ENCODE data around the gene SLC26A2. TPM values are rescaled to one million over a fixed set of nuclear protein-coding genes. Genes with fewer than 3 reads are reported as not detected.

SLC26A2 gene
- polyA plus RNA-seq, 1 experiment, result 9.7 TPM

- Histone ChIP-seq H3K27ac (ENCODE audit: low read depth, low read length) (no peak overlapping the region), H3K4me3 (ENCODE audit: low read depth, low read length) (no peak overlapping the region), H3K27me3 (ENCODE audit: control insufficient read depth, insufficient read depth, low read length) (no peaks in the 10 kb centered on the region), H3K9me3 (ENCODE audit: control insufficient read depth, insufficient read depth, low read length) (peaks cover 14% of the 10 kb centered on the region)
- DNase-seq (ENCODE audit: low read depth, low spot score), result no peak
- ChIA-PET POLR2A (interaction anchor here (0.7 kb wide), 1 partner anchor 165 kb away, joined by 4 read pairs; no protein-coding TSS in a partner anchor), CTCF (interaction anchor here (0.7 kb wide), 1 partner anchor 112 kb away, joined by 6 read pairs; no protein-coding TSS in a partner anchor)
- TF ChIP-seq CTCF (IDR thresholded peaks at IDR 0.05; ENCODE audit: low read depth, low read length), result no peak
Measured at GRCh38 chr5:150015415-150015814, 54.9 kb downstream of the SLC26A2 start.

DNA sequence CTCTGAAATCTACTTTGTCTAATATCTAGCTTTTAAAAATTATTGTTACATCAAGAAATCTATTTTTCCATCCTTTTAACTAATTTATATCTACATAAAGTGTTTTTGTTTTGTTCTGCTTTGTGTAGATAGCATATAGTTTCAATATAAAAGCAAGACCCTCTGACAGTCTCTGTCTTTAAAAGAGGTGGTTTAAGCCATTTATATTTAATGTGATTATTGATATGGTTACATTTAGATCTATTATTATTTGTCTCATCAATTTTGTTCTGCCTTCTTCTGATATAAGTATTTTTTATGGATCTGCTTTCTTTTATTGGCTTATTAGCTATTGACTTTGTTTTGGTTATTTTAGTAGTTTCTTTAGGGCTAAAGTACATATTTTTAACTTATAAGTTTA lies 56.0 kb downstream of the SLC26A2 start:
- no peak overlapping the region for H3K27ac ChIP-seq (ENCODE audit: low read depth, low read length)
- no peak overlapping the region for H3K4me3 ChIP-seq (ENCODE audit: low read depth, low read length)
- no peaks in the 10 kb centered on the region for H3K27me3 ChIP-seq (ENCODE audit: control insufficient read depth, insufficient read depth, low read length)
- ChIA-PET POLR2A (no interaction called here), CTCF (interaction anchor here (0.7 to 1.0 kb wide), 2 partner anchors 14 to 434 kb away, joined by 3 read pairs; no protein-coding TSS in a partner anchor)
- peaks cover 14% of the 10 kb centered on the region for H3K9me3 ChIP-seq (ENCODE audit: control insufficient read depth, insufficient read depth, low read length)
- DNase-seq (ENCODE audit: low read depth, low spot score), result no peak
- no peak for TF ChIP-seq CTCF (IDR thresholded peaks at IDR 0.05; ENCODE audit: low read depth, low read length)

DNA sequence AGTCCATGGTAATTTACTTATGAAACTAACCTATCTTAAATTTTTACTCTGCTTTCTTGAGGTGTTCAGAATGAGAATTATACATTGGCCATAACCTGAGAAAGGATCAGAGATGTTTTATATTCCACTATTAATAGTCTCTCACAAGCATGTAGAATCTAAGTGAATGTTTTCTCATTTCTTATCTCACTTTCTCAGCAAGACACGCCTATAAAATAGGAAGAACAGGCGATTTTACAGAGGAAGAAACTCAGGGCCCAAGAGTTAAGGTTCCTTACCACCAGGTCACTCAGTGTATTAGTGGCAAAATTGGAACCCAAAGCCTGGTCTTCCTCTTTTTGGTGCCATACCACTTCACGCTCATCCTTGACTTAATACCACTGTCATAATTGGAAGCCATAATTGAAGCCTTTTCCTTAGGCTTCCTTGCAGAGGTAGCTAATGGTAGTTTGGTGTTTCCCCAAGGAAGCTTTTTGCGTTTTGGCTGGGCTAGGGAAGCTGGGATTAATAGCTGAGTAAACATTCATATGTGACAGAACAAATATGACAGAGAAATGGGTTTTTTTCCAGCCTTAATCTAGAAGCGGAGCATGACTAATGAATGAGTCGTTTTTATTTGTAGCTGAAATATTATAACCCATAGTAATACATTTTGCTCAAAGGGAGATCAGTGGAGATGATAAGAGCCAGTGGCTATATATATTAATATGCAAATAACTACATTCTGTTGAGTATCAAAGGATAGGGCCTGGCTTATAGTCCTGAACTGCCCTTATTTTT lies 56.9 kb downstream of the SLC26A2 start:
- Histone ChIP-seq H3K4me3 (ENCODE audit: low read depth, low read length) (no peak overlapping the region), H3K27me3 (ENCODE audit: control insufficient read depth, insufficient read depth, low read length) (no peaks in the 10 kb centered on the region), H3K27ac (ENCODE audit: low read depth, low read length) (no peak overlapping the region), H3K9me3 (ENCODE audit: control insufficient read depth, insufficient read depth, low read length) (peaks cover 14% of the 10 kb centered on the region)
- CTCF ChIA-PET, result interaction anchor here (0.6 to 1.0 kb wide), 2 partner anchors 96 to 433 kb away, joined by 3 read pairs; no protein-coding TSS in a partner anchor
- TF ChIP-seq CTCF (IDR thresholded peaks at IDR 0.05; ENCODE audit: low read depth, low read length), result no peak
- DNase-seq (ENCODE audit: low read depth, low spot score), result no peak
- POLR2A ChIA-PET, result interaction anchor here (1.4 kb wide), 1 partner anchor 17 kb away, joined by 5 read pairs; no protein-coding TSS in a partner anchor

DNA sequence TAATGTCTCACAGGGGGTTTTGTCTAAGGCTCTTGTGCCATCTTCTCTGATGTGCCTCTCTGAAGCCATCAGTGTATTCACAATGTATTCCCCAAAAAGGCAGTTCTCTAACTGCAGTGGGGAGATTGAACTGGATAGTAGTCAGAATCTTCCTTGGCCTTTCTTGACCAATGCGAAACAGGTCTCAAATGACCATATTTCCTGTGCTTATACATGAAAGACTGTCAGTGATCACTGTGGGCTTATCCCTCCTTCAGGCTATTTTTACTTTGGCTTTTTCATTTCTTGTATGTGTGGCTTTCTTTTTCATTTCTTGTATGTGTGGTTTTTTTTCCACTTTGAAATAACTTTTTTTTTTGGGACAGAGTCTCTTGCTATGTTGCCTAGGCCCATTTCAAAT lies 59.7 kb downstream of the SLC26A2 start:
- H3K27ac ChIP-seq (ENCODE audit: low read depth, low read length), result no peak overlapping the region
- H3K9me3 ChIP-seq (ENCODE audit: control insufficient read depth, insufficient read depth, low read length), result peaks cover 8% of the 10 kb centered on the region
- ChIA-PET CTCF (no interaction called here), POLR2A (interaction anchor here (0.5 kb wide), 1 partner anchor 584 kb away, joined by 5 read pairs; no protein-coding TSS in a partner anchor)
- no peaks in the 10 kb centered on the region for H3K27me3 ChIP-seq (ENCODE audit: control insufficient read depth, insufficient read depth, low read length)
- DNase-seq (ENCODE audit: low read depth, low spot score), result no peak
- H3K4me3 ChIP-seq (ENCODE audit: low read depth, low read length), result no peak overlapping the region
- no peak for TF ChIP-seq CTCF (IDR thresholded peaks at IDR 0.05; ENCODE audit: low read depth, low read length)
